ENCODE measurements around the gene PTDSS2.
A peak's percentile ranks its signal among the peaks of the same experiment; 100 is the strongest.
"Not testable (repeated sequence)": the region's sequence is repeated elsewhere in the genome, so short reads cannot be mapped to it uniquely, and the experiment has no call there.

Gene PTDSS2

GRCh38 chr11:516400-516799, 66.3 kb downstream of the PTDSS2 start:
- DNase-seq = no peak
- in situ Hi-C loops (cut with MboI; ENCODE audit: low pct_unique_long_range_greater_than_20kb, low sequenced_read_pairs) = no loop called here

GRCh38 chr11:516918-517685, 67.0 kb downstream of the PTDSS2 start:
- DNase-seq; in situ Hi-C loops (cut with MboI; ENCODE audit: low pct_unique_long_range_greater_than_20kb, low sequenced_read_pairs): not testable (repeated sequence)

- in situ Hi-C loops (cut with MboI; ENCODE audit: low pct_unique_long_range_greater_than_20kb, low sequenced_read_pairs) = no loop called here
- DNase-seq = peak; percentile 97
These were observed 68.6 kb downstream of the PTDSS2 start for GRCh38 chr11:518463-519202.

GRCh38 chr11:520428-521176, 70.5 kb downstream of the PTDSS2 start:
- DNase-seq = peak; percentile 34
- in situ Hi-C loops (cut with MboI; ENCODE audit: low pct_unique_long_range_greater_than_20kb, low sequenced_read_pairs) = no loop called here

GRCh38 chr11:521177-521688, 71.2 kb downstream of the PTDSS2 start:
- DNase-seq = no peak
- in situ Hi-C loops (cut with MboI; ENCODE audit: low pct_unique_long_range_greater_than_20kb, low sequenced_read_pairs) = no loop called here

GRCh38 chr11:526192-526591, 76.1 kb downstream of the PTDSS2 start:
- in situ Hi-C loops (cut with MboI; ENCODE audit: low pct_unique_long_range_greater_than_20kb, low sequenced_read_pairs) = no loop called here
- no peak for DNase-seq

GRCh38 chr11:528166-528814, 78.2 kb downstream of the PTDSS2 start:
- DNase-seq = no peak
- in situ Hi-C loops (cut with MboI; ENCODE audit: low pct_unique_long_range_greater_than_20kb, low sequenced_read_pairs) = no loop called here

GRCh38 chr11:528815-529727, 79.0 kb downstream of the PTDSS2 start:
- no peak for DNase-seq
- in situ Hi-C loops (cut with MboI; ENCODE audit: low pct_unique_long_range_greater_than_20kb, low sequenced_read_pairs) = no loop called here

GRCh38 chr11:529728-530411, 79.8 kb downstream of the PTDSS2 start:
- in situ Hi-C loops (cut with MboI; ENCODE audit: low pct_unique_long_range_greater_than_20kb, low sequenced_read_pairs) = no loop called here

GRCh38 chr11:530960-531831, 81.1 kb downstream of the PTDSS2 start:
- in situ Hi-C loops (cut with MboI; ENCODE audit: low pct_unique_long_range_greater_than_20kb, low sequenced_read_pairs) = no loop called here
- no peak for DNase-seq

More at GRCh38 chr11:529728-530411, 79.8 kb downstream of the PTDSS2 start:
- no peak for DNase-seq

GRCh38 chr11:531919-532526, 81.9 kb downstream of the PTDSS2 start:
- no peak for DNase-seq
- in situ Hi-C loops (cut with MboI; ENCODE audit: low pct_unique_long_range_greater_than_20kb, low sequenced_read_pairs) = no loop called here

- in situ Hi-C loops (cut with MboI; ENCODE audit: low pct_unique_long_range_greater_than_20kb, low sequenced_read_pairs) = no loop called here
- no peak for DNase-seq
These were observed 82.5 kb downstream of the PTDSS2 start for GRCh38 chr11:532527-532985.

- no peak for DNase-seq
- in situ Hi-C loops (cut with MboI; ENCODE audit: low pct_unique_long_range_greater_than_20kb, low sequenced_read_pairs) = no loop called here
These were observed 83.0 kb downstream of the PTDSS2 start for GRCh38 chr11:532986-533585.

- DNase-seq = no peak
- in situ Hi-C loops (cut with MboI; ENCODE audit: low pct_unique_long_range_greater_than_20kb, low sequenced_read_pairs) = no loop called here
These were observed 83.7 kb downstream of the PTDSS2 start for GRCh38 chr11:533586-534395.
